ENCODE measurements around the gene PLS1.

The PLS1 gene

GRCh38 chr3:142574665-142575064, 21.5 kb upstream of the PLS1 start:
- TF ChIP-seq, protein P1, sequence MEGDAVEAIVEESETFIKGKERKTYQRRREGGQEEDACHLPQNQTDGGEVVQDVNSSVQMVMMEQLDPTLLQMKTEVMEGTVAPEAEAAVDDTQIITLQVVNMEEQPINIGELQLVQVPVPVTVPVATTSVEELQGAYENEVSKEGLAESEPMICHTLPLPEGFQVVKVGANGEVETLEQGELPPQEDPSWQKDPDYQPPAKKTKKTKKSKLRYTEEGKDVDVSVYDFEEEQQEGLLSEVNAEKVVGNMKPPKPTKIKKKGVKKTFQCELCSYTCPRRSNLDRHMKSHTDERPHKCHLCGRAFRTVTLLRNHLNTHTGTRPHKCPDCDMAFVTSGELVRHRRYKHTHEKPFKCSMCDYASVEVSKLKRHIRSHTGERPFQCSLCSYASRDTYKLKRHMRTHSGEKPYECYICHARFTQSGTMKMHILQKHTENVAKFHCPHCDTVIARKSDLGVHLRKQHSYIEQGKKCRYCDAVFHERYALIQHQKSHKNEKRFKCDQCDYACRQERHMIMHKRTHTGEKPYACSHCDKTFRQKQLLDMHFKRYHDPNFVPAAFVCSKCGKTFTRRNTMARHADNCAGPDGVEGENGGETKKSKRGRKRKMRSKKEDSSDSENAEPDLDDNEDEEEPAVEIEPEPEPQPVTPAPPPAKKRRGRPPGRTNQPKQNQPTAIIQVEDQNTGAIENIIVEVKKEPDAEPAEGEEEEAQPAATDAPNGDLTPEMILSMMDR (IDR thresholded peaks at IDR 0.05): no peak

- TF ChIP-seq, protein P1 (IDR thresholded peaks at IDR 0.05): no peak
Measured at GRCh38 chr3:142576792-142577191, 19.4 kb upstream of the PLS1 start.

DNA sequence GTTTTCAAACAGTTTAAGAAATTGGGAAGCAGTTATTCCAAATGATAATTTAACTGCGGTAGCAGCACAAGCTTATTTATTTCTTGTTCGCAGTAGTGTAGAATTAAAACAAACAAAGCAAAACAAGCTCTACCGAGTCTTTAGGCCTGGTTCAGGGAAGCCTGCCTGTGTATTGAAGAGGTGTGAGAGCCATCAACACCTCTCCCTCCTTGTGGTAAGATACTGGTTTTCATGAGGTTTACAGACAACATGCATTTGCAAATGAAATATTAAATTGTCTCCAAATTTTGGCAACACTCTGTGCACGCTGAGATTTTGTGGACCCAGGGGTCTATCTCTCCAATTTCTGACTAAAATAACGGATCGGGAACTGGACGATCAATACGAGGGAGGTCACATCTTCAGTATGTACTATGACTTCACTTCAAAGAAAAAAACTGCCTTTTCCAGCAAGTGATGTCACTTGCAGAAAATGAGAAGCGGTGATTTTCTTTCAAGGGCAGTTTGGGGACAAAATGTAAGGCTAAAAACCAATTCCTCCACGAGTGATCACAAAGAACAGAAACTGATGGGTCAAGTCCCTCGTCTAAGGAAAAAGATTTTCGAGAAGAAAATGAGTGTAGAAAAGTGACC, 18.4 kb upstream of the PLS1 start:
- TF ChIP-seq, protein P1 (IDR thresholded peaks at IDR 0.05): no peak

DNA sequence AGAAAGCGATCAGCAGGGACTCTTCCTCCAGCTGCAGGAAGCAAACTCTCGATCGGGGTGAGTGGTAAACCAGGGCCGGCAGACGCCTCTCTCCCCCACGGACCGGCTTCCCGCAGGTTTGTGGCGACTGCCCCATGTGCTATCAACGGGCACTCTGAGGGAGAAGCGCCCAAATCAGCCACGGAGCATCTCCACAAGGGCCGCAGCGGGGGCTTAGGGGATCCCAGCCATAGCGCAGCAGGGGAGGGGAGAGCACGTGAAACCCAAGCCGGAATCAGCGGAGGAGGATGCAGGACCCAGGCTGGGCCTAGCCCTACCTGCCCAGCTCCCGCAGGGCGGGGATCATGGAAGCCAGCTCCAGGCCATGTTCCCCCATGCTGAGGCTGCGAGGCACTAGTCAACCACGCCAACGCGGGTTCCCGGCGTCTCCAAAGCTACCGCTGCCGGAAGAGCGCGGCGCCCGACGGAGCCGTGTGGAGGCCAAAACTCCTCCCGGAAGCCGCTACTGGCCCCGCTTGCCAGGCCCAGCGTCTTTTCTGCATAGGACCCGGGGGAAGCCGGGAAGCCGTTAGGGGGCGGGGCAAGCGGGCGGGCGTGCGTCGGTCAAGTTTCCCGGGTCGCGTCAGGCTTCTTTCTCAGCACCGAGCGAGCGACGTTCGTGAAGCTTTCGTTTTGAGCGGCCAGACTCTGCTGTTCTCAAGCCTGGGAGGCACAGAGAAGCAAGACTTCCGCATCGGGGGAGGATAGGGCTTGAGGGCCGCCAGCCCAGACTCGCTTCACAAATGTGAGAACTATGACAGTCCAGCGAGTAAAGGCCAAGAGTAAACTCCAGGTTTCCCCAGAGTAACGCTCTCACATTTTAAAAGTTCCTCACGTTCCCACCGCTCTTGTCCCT, 17.6 kb upstream of the PLS1 start, which contains the start of gene ATR:
TSS of gene ATR (minus strand) at position 405 of the 895 bp plus-strand sequence. CDS start at position 376, 29 bp downstream.
- TF ChIP-seq, protein P1 (IDR thresholded peaks at IDR 0.05): no peak

DNA sequence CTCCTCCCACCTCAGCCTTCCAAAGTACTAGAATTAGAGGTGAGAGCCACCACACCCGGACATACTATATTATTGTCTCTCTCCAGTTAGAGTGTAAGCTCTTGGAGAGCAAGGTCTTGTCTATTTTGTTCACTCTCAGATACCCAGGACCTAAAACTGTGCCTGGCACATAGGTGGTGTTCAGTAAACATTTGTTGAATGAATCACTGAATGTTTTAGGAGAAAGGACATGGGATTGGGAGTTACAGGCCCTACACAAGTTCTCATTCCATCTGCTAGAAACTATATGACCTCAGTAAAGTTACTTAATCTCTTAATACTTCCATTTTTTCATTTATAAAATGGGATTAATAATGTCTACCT, 16.2 kb upstream of the PLS1 start:
- TF ChIP-seq, protein P1 (IDR thresholded peaks at IDR 0.05): no peak

DNA sequence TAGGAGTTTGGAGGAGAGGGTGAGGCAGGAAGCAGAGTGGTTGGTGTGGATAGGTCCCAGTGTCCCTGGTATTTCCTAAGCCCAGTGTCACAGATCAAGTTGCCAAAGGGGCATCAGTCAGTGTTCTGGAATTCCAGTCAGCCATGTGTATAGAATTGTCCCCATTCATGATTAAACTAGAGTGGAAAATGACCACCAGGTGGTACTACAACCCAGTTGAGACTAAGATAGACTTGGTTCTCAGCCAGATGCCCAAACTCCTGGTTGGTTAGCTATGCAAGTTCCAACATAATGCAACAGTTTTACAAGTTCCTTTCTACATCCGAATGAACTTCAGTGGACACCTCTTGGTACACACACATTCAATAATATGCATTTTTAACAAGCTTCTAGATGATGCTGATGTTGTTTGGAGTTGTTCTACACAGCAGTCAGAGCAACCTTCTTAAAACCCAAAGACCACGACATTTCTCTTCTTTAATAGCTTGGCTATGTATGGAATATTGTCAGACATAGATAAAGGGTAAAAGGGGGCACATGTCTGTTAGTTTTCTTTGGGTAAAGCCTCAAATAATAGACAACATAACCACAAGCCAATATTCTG, 9.3 kb upstream of the PLS1 start:
- TF ChIP-seq, protein P1 (IDR thresholded peaks at IDR 0.05): peak; percentile 64

DNA sequence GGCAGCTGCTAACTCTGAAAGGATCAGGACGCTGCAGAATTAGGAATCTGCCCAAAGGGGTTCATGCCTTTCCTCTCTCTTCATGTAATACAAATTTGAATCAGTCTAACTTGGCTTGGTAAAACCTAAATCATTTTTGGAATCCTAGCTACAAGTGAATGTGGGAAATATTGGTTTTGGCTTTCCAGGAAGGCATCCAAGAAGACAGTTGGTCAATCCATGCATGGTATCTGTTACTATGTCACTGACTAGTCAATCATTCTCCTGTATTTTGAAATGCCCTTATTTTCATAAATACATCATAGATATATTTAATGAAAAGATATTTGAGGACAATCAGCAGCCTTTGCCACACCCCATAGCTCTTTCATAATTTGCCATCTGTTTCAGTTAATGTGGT, 7.5 kb upstream of the PLS1 start:
- TF ChIP-seq, protein P1 (IDR thresholded peaks at IDR 0.05): no peak
